Stimulated activated naive CD4-positive, alpha-beta T cell (primary cell): ENCODE measurements around the gene MKKS.
"Not testable (repeated sequence)": the region's sequence is repeated elsewhere in the genome, so short reads cannot be mapped to it uniquely, and the experiment has no call there.

Experiments used
- DNase-seq, 6 experiments: peaks; one replicate each; lab custom pipeline; 2025; lab: John Stamatoyannopoulos, UW

The MKKS gene

DNA sequence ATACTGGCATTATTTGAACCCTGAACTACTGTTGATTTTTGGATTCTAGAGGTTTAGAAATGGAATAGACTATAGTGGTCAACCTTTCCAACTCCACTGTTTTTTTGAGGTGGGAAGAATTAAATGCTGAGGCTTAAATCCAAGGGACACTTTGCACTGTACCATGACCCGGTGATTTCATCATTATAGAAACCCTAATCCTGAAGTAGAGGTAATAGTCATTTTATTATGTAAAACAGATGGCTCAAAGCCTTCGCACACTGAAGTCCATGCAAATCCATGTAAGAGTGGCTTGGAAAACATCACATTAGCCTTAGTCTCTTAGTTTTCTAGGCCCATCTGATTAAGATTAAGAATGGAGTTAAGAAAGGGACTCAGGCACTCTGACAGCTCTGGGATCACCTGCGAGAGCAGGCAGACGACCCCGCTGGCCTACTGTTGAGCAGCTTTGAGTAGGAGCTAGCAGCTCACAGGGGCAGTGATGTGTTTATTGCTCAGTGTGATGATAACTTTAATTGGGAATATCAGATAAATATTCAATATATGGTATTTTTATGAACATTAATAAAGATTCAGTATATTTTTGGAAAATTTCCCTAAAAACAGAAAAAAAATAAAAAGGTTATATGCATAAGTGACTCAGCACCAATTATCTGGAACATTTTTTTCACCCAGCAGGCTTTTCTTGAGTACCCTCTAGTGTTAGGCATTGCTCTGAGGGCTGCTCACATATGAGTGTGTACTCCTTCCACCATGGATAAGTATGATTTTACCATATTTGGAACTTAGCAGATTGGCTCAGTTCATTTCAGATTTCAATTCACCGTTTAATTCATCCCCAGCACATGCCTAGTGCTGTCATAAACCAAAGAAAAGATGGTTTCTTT is 14.5 kb upstream of the MKKS start:
- DNase-seq: no peak

DNA sequence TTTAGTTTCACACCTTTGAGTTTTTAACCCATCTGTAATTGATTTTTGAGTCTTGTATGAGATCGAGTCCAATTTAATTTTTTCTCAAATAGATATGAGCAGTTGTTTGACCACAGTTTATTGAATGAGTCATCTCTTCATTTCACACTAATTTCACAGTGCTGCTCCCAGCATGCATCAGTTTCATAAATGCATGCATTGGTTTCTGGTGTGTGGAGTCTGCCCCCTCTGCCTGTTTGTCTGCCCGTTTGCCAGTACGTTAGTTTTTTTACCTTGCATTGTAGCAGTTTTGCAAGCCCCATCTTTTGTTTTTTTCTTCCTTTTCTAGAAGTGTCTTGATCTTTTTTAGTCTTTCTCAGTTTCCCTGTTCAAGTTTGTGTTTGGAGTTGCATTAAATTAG is 13.0 kb upstream of the MKKS start:
- DNase-seq: peak in 2 of 6 experiments; percentile 2 to 16

DNA sequence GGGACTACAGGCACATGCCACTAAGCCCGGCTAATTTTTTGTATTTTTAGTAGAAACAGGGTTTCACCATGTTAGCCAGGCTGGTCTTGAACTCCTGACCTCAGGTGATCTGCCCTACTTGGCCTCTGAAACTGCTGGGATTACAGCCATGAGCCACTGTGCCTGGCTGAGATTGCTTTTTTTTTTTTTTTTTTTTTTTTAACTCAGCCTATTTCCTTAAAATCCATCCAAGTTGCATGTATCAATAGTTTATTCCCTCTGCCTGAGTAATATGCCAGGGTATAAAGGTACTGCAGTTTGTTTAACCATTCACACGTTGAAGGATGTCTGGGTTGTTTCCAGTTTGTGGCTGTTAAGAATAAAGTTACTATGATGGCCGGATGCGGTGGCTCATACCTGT is 11.7 kb upstream of the MKKS start:
- no peak for DNase-seq

DNA sequence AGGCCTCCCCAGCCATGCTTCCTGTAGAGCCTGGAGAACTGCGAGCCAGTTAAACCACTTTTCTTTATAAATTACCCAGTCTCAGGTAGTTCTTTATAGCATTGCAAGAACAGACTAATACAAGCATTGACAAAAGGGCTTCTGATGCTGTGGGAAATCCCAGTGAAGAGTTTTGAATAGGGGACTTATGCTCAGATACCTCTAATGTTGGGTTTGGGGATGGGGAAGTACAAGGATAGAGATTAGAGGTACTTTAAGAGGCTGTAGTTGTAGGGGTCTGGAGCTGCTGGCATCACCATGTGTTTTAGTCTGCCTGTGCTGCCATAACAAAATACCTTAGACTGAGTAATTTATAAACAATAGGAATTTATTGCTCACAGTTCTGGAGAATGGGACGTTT is 9.9 kb upstream of the MKKS start:
- DNase-seq: no peak

DNA sequence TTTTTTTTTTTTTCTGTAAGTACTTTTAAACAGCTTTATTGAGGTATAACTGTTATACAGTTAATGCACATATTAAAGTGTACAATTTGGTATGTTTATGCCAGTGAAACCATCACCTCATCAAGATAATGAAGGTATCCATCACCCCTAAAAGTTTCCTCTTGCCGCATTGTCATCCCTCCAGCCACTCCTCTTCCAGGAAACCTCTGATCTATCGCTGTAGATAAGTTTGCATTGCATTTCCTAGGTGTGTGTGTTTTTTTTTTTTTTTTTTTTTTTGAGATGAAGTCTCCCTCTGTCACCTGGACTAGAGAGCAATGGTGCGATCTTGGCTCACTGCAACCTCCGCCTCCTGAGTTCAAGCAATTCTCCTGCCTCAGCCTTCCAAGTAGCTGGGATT is 4.2 kb upstream of the MKKS start:
- DNase-seq: no peak

DNA sequence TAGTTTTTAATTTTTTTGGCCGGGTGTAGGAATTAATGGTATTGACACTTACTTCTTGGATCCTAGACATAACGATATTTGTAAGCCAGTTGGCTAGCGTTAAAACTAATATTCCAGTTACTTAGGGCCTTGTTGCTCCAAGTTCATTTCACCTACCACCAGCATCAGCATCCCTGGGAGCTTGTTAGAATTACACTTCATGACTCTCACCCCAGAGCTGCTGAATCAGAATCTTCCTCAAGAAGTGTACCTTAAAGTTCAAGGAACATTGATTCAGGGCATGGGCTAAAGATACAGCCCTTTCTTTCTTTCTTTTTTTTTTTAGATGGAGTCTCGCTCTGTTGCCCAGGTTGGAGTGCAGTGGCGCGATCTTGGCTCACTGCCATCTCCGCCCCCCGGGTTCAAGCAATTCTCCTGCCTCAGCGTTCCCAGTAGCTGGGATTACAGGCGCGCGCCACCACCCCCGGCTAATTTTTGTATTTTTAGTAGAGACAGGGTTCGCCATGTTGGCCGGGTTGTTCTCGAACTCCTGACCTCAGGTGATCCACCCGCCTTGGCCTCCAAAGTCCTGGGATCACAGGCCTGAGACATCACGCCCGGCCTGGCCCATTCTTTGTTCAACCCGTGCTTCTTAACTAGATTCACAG is 2.2 kb upstream of the MKKS start:
- DNase-seq: no peak

DNA sequence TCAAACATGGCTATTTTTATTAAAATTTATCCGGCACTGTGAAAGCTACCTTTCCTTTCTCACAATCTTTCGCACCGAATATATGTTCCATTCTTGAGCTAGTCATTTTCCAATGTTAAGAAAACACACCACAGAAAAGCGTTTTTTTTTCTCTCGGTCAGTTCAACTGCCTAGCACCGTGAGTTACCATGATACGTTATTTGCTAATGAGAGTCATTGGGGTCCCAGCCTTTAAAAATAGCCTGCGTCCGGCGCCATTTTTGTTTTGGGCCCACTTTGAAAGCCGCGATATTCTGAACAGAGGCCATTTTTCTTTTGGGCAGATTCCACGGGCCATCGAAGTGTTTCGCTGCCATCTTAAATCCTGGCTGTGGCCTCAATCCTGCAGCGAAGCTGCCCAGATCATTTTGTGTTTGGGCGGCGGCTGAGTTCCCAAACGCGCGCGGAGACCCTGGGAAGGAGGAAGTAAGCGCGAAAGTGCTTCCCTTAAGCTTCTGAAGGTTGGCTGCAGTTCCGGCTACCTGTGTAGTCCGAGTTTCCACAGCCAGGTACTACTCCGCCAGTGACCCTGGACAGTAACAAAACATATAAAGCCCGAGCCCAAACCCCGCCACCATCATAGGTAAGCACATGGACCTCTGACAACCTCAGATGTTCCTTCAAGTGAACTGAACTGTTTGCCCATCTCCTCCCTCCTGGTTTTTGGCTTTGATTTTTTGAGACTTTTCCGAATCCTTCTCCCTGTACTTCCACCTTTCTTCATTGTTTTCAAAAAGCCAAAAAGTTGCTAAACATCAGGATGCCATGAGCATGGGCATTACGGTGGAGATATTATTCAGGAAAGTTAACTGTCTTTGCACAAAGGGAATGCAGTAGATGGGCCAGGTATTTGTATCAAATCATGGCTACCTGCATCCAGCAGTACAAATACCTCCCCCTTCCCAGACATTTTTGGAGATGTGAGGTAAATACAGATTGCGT is 1.1 kb upstream of the MKKS start, which contains the start of gene SLX4IP:
Gene SLX4IP (plus strand): TSS at position 474 of the 981 bp plus-strand sequence. CDS start 22,900 bp downstream, outside the sequence.
- peak; percentile 61 to 89 (median 74) for DNase-seq

DNA sequence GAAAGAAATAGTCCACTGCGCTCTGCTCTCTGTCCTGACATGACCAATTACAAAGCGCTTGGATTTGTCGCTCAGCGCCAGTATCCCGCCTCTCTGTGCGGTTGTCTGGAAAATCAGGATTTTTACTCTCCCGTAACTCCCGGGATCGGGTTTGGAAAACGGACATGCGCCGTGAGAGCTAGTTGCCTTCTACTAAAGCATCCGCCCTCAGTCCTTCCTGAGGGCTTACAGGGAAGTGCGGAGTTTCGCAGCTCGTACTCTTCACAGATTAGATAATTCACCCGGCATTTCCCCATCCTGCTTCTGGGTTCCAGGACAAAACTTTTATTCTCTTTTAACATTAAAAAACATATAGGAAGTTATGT is 427 bp upstream of the MKKS start:
- DNase-seq: peak; percentile 65 to 94 (median 79)

DNA sequence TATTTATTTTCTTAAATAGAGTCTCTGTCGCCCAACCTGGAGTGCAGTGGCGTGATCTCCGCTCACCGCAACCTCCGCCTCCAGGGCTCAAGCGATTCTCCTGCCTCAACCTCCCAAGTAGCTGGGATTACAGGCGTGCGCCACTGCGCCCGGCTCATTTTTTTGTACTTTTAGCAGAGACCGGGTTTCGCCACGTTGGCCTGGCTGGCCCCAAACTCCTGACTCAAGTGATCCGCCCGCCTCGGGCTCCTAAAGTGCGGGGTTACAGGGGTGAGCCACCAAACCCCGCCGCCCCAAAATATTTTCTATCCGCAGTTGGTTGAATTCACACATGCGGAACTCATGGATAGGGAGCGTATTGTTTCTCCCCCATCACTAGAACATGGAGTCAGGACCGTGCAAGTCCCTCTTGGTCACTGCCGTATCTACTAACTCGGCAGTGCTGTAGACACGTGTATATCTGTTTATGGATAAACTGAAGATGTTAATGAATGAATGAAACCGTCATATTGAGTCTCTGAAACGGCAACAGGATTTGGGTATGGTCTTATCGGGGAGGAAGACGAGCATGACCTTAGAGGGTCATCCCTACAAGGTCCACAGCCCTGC is 904 bp downstream of the MKKS start:
- no peak for DNase-seq

DNA sequence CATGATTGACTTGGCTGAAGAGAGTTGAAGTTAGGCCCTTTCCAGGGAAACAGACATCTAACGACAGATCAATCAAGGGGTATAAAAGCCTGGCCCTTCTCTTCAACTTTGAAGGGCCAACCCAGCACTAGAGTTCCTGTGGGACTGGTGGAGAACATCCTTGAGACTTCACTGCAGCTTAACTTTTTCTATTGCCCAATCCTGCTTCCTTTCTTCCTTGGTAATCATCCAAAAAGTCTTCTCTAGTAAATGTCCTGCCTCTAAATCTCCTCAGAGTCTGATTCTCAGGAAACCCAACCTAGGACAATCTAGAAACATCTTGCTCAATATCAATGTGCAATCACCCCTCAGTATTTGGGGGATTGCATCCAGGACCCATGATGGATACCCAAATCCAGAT is 1.9 kb downstream of the MKKS start:
- no peak for DNase-seq

DNA sequence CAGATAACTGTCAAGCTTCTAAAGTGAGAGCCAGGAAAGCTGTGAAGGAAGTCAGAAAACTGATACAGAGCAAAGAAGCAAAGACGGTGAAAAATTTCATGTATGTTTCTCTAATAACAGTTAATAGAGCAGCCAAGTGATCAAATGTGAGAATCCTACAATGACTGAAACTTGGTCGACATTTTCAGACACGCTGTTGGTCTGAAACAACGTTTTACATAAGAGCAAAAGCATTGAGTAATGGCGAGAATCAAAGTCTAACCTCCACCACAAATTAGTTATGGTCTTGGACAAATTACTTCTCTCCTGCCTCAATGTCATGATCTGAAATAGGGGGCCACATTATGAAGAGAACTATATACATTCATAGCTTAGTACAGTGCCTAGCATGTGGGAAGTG is 3.3 kb downstream of the MKKS start:
- no peak for DNase-seq

DNA sequence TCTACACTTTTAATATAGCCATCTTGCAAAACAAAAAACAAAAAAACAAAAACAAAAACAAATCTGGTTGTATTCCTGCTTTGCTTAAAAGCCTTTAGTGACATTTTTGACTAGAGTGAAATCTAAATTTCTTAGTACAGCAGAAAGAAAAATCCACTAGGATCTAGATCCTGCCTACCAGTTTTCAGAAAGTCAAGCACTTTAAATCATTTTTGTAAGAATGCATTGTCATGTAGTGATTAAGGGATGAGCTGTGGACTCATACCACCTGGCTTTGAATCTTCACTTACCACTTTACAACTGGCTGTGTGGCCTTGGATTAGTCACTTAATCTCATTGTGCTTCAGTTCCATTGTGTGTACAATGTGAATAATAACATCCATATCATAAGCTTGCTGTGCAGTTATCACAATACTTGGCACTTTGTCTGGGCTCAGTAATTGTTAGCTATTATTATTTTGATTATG is 4.0 kb downstream of the MKKS start:
- no peak for DNase-seq

DNA sequence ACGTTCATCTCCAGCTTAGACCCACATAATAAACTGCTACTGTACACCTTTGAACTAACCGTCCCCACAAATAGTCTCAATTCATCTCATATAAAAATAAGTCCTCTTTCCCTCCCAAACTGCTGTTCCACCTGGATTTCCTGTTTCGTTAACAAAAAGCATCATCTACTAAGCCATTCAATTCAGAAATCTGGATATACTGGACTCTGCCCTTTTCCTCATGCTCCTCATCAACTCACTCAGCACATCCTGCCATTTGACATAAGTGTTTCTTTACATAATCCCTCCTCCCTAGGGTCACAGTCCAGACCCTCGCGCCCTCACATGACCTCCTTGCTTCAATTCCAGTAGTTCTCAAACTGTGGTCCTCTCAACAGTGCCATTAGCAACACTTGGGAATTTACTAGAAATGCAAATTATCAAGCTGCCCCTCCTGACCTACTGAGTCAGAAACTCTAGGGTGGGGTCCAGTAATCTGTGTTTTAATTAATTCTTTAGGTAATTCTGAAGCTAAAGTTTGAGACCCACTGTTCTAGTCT is 4.5 kb downstream of the MKKS start:
- no peak for DNase-seq

DNA sequence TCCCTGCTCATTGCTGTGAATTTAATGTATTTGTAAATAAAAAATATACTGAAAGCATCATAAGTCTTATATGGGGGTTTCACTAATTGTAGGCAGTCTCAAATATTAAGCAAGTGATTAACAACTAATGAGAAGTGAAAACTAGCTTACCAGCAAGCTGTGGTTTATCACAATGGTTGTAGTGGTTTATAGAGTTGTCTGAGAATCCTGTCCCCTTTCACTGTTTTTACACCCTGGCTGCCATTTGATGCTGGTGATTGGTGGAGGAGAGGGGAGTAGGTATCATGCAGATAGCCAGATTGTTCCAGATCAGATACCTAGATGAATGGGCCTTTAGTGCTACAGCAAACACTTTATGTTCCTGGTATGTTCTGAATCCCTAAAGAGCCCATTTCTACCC is 6.0 kb downstream of the MKKS start:
- no peak for DNase-seq

DNA sequence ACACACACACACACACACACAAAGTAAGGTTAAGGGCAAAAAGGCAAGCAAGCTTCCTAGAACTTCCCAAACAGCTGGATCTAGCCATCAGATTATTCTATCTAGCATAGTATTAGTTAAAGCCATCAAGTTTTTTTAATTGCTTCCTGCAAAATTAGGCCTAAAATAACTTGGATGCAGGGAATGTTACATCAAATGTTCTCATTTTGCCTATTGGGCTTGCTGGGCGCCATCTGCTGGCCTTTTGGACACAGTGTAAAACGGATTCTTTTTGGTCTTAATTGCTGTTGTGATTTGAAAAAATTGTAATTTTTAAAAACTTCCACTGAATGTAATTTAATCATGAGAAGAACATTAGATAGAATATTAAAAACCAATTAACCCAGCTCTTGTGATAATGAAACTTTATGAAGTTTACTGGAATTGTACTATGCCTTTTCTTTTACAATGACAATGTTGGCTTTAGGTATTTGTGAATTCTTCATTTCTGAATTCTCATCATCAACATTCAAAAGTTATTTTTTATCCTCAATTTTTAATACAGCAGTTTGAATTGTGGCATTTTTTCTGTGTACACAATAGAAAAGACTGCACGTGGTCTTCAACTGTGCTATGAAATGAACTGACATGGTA is 6.8 kb downstream of the MKKS start:
- peak in 3 of 6 experiments; percentile 14 to 31 (median 19) for DNase-seq

DNA sequence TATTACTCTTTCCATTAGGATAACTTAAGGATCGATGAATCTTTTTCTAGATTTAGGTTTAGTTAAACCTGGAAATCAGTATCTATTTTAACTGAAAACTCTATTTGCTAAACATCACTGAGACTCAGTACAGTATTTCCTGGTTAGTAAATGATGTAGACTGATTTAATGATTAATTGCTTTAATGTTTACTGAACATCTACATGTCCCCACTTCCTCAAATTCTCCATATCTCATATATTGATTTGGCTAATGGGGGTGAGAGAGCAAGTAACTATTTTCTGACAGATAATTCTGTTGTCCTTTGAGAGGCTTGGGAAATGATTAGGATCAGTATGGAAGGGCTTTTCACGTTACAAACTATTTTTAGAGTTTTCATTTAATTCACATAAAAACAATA is 10.3 kb downstream of the MKKS start:
- DNase-seq: no peak

DNA sequence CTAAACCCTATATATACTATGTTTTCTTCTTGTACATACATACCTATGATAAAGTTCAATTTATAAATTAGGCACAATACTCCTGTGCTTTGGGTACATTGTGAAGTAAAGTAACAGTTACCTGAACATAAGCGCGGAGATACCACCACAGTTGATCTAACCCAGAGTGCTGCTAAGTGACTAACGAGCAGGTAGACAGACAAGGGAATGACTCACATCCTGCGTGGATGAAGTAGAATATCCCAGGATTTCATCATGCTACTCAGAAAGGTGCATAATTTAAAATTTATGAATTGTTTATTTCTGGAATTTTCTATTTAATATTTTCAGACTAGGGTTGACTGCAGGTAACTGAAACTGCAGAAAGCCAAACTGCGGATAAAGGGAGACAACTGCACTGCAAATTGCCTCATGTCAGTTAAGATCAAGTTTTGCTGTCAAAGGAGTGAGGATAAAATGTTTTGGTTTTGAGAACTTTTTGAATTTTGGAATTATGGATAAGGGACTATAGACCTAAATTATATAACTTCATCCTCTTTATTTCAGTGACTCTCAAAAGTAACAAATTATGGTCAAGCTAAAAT is 14.4 kb downstream of the MKKS start:
- no peak for DNase-seq

DNA sequence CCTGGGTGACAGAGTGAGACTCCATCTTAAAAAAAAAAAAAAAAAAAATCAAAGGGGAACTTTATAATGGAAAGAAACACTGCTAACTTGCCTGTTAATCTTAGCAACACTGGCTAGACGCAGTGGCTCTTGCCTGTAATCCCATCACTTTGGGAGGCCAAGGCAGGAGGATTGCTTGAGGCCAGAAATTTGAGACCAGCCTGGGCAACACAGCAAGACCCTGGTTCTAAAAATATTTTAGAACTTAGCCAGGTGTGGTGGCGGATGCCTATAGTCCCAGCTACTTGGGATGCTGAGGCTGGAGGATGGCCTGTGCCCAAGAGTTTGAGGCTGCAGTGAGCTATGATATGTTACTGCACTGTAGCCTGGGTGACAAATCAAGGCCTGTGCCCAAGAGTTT is 16.8 kb downstream of the MKKS start:
- not testable (repeated sequence) for DNase-seq

DNA sequence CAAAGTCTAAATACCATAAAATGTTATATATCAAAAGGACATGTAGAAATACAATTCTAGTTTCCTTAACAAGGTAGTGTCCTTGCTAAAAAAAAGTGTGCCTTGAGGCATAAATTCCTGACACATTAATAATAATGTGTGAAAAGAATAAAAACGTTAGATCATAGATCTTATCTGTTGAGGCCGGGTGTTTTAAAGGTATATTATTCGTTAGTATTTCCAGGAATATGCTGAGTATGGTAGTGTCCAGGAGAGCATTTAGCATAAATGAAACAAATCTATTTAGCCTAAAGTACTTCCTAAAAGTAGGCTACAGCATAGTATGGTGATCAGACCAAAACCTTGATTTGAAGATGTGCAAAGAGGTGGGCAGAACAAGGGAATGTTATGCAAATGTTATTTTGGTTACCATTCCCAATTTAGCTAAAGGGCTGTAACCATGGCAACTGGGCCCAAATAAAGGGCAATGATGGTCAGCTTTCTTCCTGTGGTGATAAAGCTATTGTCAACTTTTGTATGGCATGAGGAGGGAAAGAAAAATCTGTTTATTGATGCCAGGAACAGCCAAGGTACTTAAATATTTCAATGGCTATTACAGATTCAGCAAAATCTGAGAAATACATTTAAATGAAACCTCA is 18.9 kb downstream of the MKKS start:
- DNase-seq: no peak
